Medulla oblongata (tissue), 1 donor: Measurements from ENCODE around the gene DMGDH.

Experiments
- DNase-seq: peaks from one replicate; pipeline ENCODE4 v3.0.0-alpha.2; 2015; ENCODE audit errors: extremely low spot score

The DMGDH gene

GRCh38 chr5:79069488-79070349, at the start of gene DMGDH, which contains the start of gene BHMT2:
DMGDH (minus strand) TSS chr5:79069674; CDS start chr5:79069620, 54 bp downstream.
BHMT2 (plus strand) TSS chr5:79069767; CDS start chr5:79069783, 16 bp downstream.
- DNase-seq = no peak

GRCh38 chr5:79112703-79113058, 43.2 kb upstream of the DMGDH start:
- no peak for DNase-seq

GRCh38 chr5:79111960-79112702, 42.7 kb upstream of the DMGDH start:
- DNase-seq = no peak

- DNase-seq = no peak
These were observed 42.0 kb upstream of the DMGDH start, which contains the start of gene BHMT for GRCh38 chr5:79111387-79111959. BHMT (plus strand) TSS chr5:79111809; CDS start chr5:79111886, 77 bp downstream.

GRCh38 chr5:79109527-79110492, 40.3 kb upstream of the DMGDH start:
- no peak for DNase-seq

GRCh38 chr5:79108792-79109191, 39.3 kb upstream of the DMGDH start:
- DNase-seq = no peak

GRCh38 chr5:79108086-79108485, 38.6 kb upstream of the DMGDH start:
- no peak for DNase-seq

- DNase-seq = peak; percentile 14
These were observed 37.7 kb upstream of the DMGDH start for GRCh38 chr5:79107020-79107796.

- no peak for DNase-seq
These were observed 36.4 kb upstream of the DMGDH start for GRCh38 chr5:79105868-79106267.

GRCh38 chr5:79093762-79094161, 24.3 kb upstream of the DMGDH start:
- DNase-seq = no peak

GRCh38 chr5:79091064-79091463, 21.6 kb upstream of the DMGDH start:
- no peak for DNase-seq

- DNase-seq = no peak
These were observed 19.0 kb upstream of the DMGDH start for GRCh38 chr5:79088507-79088906.

GRCh38 chr5:79086116-79086515, 16.6 kb upstream of the DMGDH start:
- DNase-seq = no peak

- DNase-seq = no peak
These were observed 12.3 kb upstream of the DMGDH start for GRCh38 chr5:79081779-79082178.

GRCh38 chr5:79080804-79081203, 11.3 kb upstream of the DMGDH start:
- no peak for DNase-seq

GRCh38 chr5:79077680-79078365, 8.3 kb upstream of the DMGDH start:
- no peak for DNase-seq

GRCh38 chr5:79076819-79077218, 7.3 kb upstream of the DMGDH start:
- no peak for DNase-seq

- DNase-seq = no peak
These were observed 6.4 kb upstream of the DMGDH start for GRCh38 chr5:79075646-79076426.

- DNase-seq = no peak
These were observed 5.2 kb upstream of the DMGDH start for GRCh38 chr5:79074641-79075040.
